GM12865 (cell line): ENCODE data around the gene APOB.

ENCODE experiments used
- DNase-seq: peaks from one replicate; pipeline ENCODE4 v3.0.0; 2010; ENCODE audit warnings: low read depth
- H3K4me3 ChIP-seq: 2 replicates; pipeline ENCODE4 v1.5.1; 2011; ENCODE audit warnings: mild to moderate bottlenecking, low read depth, low read length, control low read depth
- CTCF ChIP-seq: IDR thresholded peaks from 2 replicates; pipeline ENCODE4 v1.5.1; 2011; ENCODE audit warnings: low read length, control low read depth, low read depth, inconsistent platforms; ENCODE audit not compliant: insufficient read depth; ENCODE audit errors: missing control alignments

The APOB gene

GRCh38 chr2:21009662-21010225 is 34.1 kb downstream of the APOB start:
- no peak for DNase-seq
- H3K4me3 ChIP-seq = no peak overlapping the region
- no peak for TF ChIP-seq CTCF

- no peak overlapping the region for H3K4me3 ChIP-seq
- no peak for DNase-seq
- no peak for TF ChIP-seq CTCF
Measured at GRCh38 chr2:21008790-21009661, 34.8 kb downstream of the APOB start.

GRCh38 chr2:21008014-21008789 is 35.7 kb downstream of the APOB start:
- DNase-seq = no peak
- no peak overlapping the region for H3K4me3 ChIP-seq
- no peak for TF ChIP-seq CTCF

GRCh38 chr2:21007129-21008013 is 36.5 kb downstream of the APOB start:
- no peak for TF ChIP-seq CTCF
- DNase-seq = no peak
- H3K4me3 ChIP-seq = no peak overlapping the region

GRCh38 chr2:21006423-21007128 is 37.3 kb downstream of the APOB start:
- no peak for TF ChIP-seq CTCF
- no peak for DNase-seq
- no peak overlapping the region for H3K4me3 ChIP-seq
